Stimulated activated CD4-positive, alpha-beta T cell treated with anti-CD3 and anti-CD28 coated beads, Interleukin-4, amount 100 ng/mL, for 24 hours (primary cell): ENCODE data around the gene TMEM119.
"Not testable (repeated sequence)": the region's sequence is repeated elsewhere in the genome, so short reads cannot be mapped to it uniquely, and the experiment has no call there.

Experiments used
- DNase-seq: peaks from one replicate; pipeline ENCODE4 v3.0.0-alpha.2; 2020

TMEM119 gene

DNA sequence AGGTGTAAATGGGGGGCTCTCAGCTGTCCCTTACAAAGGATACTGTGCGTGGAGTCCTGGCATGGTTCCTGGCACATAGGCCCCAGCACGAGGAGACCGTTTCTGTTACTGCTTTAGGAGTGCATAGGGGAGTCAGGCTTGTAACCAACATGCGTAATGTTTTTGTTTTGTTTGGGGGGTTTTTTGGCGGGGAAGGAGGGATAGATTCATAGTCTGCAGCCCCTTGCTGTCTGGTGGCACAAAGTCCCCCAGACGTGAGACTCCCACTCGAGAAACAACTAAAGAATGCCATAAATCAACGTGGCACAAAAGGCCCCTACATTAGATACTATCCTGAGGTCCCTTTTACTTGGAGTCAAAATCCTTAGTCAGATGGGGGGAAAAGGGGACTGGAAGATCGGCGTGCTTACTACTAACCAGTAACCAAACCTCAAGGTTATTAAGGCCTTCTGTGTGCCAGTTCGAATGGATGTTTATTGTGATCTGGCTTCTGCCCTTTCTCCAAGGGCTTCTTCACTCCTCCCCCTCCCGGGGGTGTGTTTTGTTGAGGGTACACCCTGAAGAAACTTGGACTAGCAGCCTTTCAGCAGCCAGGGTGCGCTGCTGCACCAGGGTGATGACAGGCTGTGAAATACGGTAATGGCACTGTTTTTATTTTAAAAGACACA, 34.6 kb downstream of the TMEM119 start:
- peak; percentile 89 for DNase-seq

DNA sequence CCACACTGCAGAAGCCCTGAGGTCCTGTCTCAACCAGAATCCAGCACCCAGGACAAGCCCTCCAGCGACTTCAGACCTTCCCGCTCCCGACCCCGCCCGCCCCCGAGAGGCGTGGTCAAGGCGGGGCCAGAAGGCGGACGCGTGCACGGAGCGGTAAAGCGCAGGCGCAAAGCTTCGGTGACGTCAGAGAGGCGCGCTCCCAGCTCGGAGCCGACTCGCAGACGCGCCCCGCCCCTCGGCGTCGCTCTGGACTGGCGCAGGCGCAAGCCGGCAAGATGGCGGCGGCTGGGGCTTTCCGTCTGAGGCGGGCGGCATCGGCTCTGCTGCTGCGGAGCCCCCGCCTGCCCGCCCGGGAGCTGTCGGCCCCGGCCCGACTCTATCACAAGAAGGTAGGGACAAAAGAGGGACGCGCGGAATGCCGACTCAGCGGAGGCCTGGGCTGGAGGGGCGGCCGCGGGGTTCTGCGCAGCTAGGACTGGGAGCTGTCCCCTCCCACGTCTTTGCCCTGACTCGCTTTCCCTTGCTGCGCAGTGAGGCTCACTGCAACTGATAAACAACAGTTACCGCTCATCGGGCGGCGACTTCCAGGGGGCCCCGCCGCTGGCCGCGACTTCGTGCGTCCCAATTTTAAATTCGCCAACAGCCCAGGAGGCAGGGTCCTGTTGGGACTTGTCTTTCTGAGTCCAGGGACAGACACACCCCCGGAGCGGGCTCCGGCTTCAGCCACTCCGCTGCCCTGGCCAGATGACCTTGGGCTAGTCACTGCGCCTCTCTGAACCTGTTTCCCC, 35.3 kb downstream of the TMEM119 start, which contains the start of gene ISCU:
Gene ISCU, plus strand, starts transcription at position 249 of the 788 bp plus-strand sequence. Its CDS starts 27 bp downstream, at position 276.
- peak; percentile 99 for DNase-seq

DNA sequence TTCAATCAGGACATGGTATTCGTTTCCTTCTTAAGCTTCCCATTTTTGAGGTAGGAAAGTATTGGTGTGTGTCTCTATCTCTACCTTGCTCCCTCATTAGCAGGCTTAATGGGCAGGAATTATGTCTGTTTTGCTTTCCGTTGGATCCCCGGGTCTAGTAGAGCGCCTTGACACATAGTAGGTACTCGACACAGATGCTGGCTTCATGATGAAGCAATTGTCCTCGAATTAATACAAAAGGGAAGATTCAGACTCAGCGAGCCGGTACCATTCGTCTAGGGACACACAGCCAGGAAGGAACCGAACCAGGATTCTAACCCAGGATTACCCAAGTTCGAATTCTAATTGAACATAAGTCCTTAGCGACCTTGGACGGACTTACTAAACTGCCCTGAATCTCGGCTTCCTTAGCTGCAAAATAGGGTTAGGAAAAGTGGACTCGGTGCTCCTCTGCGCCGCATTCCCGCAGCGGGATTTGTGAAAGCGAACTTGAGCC, 36.0 kb downstream of the TMEM119 start:
- no peak for DNase-seq

DNA sequence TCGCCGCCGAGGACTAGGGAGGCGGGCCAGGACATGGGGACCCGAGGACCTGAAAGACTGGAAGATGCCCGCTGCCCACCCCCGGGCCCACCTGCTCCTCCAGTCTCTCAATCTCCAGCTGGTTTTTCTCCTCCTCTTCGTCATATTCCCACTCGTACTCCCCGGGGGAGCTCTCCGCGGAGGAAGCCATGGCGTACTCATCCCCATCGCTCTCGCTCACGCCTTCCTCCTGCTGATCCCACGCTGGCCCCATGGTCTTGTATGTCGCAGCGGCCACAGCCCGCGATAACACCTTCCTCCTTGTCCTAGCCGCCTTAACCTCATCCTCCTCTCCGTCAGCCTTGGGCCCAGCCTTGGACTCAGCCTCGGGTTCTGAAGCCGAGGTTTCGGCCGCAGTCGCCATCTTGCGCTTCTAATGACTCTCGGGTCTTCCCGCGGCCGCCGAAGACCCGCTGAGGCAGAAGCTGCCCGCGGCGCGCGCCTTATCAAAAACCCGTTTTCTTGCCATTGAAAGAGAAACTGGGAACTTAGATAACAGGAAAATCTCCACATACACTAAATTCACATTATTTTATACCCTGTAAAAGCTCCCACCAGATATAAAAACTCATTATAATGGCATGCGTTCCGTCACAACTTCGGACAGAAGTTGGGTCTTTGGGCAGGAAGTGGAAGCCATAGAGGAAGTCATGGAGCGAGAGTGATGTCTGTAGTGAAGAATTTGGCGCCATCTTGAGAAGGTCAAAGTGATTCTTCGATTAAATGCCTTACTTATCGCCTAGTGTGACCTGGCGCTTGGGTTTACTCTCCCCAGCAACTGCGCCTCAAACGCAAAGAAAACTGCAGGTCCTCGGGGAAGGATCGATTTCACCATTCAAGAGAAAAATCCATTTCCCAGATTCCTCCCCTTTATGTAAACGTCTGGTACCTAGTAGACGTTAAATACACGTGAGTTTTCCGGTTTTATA, 36.8 kb downstream of the TMEM119 start, which contains the start of gene SART3:
Gene SART3, minus strand, starts transcription at position 422 of the 968 bp plus-strand sequence. Its CDS starts 19 bp downstream, at position 403.
- peak; percentile 83 for DNase-seq

DNA sequence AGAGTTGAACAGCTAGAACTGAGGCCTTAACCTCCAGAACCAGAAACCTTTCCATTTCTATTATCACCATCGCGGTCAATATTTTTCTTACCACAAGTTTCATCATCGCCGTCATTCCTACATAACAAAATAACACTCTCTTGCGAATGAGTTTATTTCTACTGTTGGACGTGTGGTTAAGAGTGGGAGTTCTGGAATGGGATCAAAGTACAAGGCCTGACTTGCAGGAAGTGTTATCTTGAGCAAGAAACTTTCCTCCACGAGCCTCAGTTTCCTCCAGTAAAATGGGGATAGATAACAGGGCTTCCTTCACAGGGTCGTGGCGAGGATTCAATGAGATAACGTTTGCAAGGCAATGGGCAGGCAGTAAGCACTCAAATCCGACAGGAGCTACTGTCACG, 37.6 kb downstream of the TMEM119 start:
- no peak for DNase-seq

DNA sequence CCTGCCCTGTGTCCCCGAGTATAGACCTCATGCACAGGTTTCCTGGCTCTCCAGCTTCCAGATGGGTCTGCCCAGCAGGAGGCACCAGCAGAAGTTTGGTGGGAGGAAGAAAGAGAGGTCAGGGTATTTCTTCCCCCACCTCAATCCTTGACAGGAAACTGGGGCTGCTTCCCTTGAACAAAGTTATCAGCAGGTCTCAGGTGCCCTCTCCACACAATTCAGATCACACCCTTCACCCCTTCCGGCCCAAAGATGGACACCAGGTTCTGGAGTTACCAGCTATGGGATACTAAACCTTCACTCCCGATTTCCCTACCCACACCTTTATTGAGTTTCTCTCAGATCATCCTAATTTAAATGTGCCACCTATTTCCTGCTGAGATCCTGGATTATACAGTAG, 38.1 kb downstream of the TMEM119 start:
- no peak for DNase-seq

DNA sequence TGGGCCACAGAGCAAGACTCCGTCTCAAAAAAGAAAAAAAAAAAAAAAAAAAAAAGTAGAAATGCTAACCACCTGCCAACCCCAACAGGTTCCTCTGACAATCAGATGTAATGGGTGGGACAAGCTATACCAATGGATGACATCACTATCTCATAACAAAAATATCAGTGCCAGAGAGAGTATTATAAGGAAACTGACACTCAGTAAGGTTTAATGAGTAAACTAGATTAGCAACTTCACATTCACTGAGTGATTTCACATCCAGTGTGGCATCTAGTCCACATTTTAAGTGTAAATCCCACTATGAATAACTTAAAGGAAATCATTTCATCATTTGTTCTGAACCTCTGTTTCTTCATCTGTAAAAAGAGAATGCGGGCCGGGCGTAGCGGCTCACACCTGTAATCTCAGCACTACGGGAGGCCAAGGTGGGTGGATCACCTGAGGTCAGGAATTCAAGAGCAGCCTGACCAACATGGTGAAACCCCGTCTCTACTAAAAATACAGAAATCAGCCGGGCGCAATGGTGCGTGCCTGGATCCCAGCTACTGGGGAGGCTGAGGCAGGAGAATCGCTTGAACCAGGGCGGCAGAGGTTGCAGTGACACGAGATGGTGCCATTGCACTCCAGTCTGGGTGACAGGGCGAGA, 38.8 kb downstream of the TMEM119 start:
- no peak for DNase-seq

DNA sequence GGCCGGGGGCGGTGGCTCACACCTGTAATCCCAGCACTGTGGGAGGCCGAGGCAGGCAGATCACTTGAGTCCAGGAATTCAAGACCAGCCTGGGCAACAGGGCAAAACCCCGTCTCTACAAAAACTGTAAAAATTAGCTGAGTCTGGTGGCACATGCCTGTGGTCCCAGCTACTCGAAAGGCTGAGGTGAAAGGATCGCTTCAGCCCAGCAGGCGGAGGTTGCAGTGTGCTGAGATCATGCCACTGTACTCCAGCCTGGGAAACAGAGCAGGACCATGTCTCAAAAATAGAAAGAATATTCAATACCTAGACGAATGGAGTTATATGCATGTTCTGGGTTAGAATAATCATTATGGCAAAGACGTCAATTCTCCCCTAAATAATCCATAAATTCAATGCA, 42.5 kb downstream of the TMEM119 start:
- DNase-seq, result not testable (repeated sequence)

DNA sequence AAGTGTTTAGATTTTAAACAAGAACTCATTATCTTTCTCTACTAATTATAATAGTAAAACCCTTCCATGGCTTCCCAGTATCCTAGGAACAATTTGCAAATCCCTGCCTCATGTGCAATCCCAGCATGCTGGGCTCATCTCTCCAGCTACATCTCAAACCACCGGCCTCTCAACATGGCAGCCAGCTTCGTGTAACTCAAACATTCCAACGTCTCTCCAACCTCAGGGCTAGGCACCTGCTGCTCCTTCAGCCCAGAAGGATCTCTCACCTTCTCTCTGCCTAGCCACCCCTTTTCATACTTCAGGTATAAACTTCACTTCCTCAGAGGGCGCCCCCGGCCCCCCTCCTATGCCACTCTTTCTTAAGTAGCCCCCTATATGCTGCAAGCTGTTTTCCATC, 44.1 kb downstream of the TMEM119 start:
- DNase-seq, result no peak

DNA sequence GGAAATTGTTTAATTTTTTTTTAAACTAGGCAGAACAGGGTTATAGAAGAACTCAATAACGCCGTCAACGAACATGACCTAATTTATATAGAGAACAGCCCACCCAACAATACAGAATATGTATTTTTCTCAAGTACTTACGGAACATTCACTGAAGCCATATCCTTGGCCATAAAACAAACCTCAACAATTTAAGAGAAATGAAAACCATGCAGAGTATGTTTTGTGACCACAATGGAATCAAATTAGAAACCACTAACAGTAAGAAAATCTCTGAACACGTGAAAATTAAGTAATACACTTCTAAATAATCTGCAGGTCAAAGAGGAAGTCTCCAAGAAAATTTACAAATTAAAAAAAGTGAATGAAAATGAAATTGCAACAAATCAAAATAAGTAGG, 46.3 kb downstream of the TMEM119 start:
- no peak for DNase-seq

DNA sequence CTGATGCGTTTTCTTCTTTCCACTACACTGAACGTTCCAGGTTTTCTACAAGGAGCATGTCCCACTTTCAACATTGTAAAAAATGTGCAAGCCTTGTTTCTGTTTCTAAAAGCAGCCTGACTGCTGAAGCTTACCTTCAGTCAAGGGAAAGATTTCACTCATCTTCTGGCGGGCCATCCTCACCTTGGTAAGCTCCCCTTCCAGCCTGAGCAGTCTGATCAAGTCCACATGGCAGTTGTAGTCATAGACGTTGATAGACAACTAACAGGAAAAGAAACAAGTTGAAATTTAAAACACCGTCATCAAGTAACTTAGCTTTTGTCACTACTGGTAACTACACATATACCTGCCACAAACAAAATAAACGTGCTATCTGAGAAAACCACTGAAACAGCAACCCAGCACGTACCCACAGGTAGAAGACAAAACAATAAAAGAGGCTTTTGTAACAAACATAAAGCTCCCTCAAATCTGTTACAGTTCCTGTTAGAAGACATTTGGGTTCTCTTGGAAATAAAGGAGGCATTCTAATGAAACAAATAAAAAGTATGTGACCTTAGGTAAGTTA, 48.8 kb downstream of the TMEM119 start:
- no peak for DNase-seq

DNA sequence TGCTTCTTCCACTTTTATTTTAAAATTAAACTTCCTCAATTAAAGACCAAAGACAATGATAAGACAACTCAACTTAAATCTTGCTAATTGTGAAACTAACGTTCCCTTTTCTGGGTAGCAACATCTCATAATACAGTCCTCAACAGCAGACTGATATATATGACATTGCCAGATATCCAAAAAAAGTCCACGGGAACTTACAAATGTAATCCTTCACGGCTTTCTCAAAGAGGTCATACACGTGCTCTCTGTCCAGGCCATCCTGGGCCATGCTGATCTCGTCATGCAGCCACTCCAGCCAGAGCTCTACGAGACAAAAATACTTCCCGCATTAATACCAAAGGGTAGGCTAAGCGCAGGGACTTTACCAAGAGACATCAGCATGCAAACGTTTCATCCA, 50.2 kb downstream of the TMEM119 start:
- no peak for DNase-seq

DNA sequence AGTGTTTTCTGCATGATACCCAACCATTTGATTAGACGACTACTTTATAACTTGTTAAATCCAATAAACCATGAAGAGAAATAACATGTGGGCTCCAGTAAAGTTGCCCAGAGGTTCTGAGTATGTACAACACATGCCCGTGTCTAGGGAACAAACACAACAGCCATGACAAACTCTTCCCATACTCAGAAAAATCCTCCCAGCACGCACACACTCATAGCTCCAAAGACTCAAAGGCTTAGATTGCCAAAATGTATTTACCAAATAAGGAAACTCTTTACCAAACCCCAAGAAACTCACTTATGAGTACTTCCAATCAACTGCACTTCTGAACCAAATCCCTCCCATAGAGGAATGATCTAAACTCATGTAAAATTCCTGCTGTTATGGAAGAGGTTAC, 54.2 kb downstream of the TMEM119 start:
- DNase-seq, result no peak

DNA sequence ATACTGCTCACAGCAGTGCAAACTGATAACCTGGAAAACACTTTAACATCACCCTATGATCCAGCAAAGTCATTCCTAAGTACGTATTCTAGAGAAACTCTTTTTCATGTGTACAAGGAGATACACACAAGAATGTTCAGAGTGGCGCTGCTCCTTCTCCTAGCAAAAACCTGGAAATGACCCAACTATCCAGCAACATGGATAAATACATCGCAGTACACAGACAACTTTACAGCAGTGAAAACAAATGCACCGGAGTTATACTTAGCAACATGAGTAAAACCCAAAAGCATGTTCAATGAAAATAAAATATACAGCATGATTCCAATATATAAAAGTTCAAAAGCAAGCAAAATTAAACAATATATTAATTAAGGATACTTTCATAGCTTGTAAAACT, 55.6 kb downstream of the TMEM119 start:
- DNase-seq, result no peak
